Smooth muscle cell (in vitro differentiated cells): ENCODE measurements around the gene GH1. TPM values are rescaled to one million over a fixed set of nuclear protein-coding genes. Genes with fewer than 3 reads are reported as not detected.
"Not testable (repeated sequence)": the region's sequence is repeated elsewhere in the genome, so short reads cannot be mapped to it uniquely, and the experiment has no call there.

Experiments
- DNase-seq: peaks from one replicate; lab custom pipeline; 2025; ENCODE audit not compliant: unreplicated experiment; lab: John Stamatoyannopoulos, UW
- H2AFZ ChIP-seq: fragments of 200-600 bp; sonication (generic); 2 replicates; pipeline ENCODE4 v1.6.0; 2016; ENCODE audit warnings: antibody characterized with exemption, low read depth, mild to moderate bottlenecking
- H3F3A ChIP-seq: fragments of 200-600 bp; sonication (generic); 2 replicates; pipeline ENCODE4 v1.6.0; 2017; ENCODE audit warnings: antibody characterized with exemption, low read depth
- H3K27ac ChIP-seq: fragments of 200-600 bp; sonication (generic); 2 replicates; pipeline ENCODE4 v1.5.1; 2016; ENCODE audit warnings: low read depth, mild to moderate bottlenecking
- H3K27me3 ChIP-seq: fragments of 200-600 bp; sonication (generic); 2 replicates; pipeline ENCODE4 v1.6.1; 2016; ENCODE audit warnings: low read depth, mild to moderate bottlenecking
- H3K36me3 ChIP-seq: fragments of 200-600 bp; sonication (generic); 2 replicates; pipeline ENCODE4 v1.5.1; 2016; ENCODE audit warnings: low read depth
- H3K4me1 ChIP-seq: fragments of 200-600 bp; sonication (generic); 2 replicates; pipeline ENCODE4 v1.5.1; 2016; ENCODE audit warnings: low read depth
- H3K4me2 ChIP-seq: fragments of 200-600 bp; sonication (generic); 2 replicates; pipeline ENCODE4 v1.6.0; 2016; ENCODE audit warnings: mild to moderate bottlenecking
- H3K4me3 ChIP-seq: fragments of 200-600 bp; sonication (generic); 2 replicates; pipeline ENCODE4 v1.5.1; 2016; ENCODE audit warnings: mild to moderate bottlenecking
- H3K79me2 ChIP-seq: fragments of 200-600 bp; sonication (generic); 2 replicates; pipeline ENCODE4 v1.6.0; 2016; ENCODE audit warnings: low read depth, mild to moderate bottlenecking
- H3K9ac ChIP-seq: fragments of 200-600 bp; sonication (generic); 2 replicates; pipeline ENCODE4 v1.6.0; 2016; ENCODE audit warnings: low read depth
- H3K9me3 ChIP-seq: fragments of 200-600 bp; sonication (generic); replicated peaks from 2 replicates; pipeline ENCODE4 v1.5.1; 2016; ENCODE audit warnings: low read depth
- H4K20me1 ChIP-seq: fragments of 200-600 bp; sonication (generic); 2 replicates; pipeline ENCODE4 v1.6.0; 2016; ENCODE audit warnings: low read depth
- WGBS: methylation state at CpG from one replicate; pipeline ENCODE4 v1.1.7; 2016; ENCODE audit warnings: low lambda C conversion rate; 5-methylcytosine and 5-hydroxymethylcytosine counted together
- polyA plus RNA-seq: library from polyadenylated mRNA; unstranded; fragments of >200 nt; fragmentation: Nextera tagmentation; extraction: Ambion mirVana; gene quantifications from 2 replicates; pipeline ENCODE4 v1.2.1, GENCODE V29; 2016
- total RNA-seq: library from RNA; depleted of rRNA; stranded (reverse); fragments of >200 nt; gene quantifications from 2 replicates; pipeline ENCODE4 v1.2.3, GENCODE V29; 2014
- TF ChIP-seq, protein P1 (sequence below): fragments of 200-600 bp; sonication (generic); IDR thresholded peaks from 2 replicates; pipeline ENCODE4 v1.5.1; 2017; ENCODE audit warnings: borderline replicate concordance, mild to moderate bottlenecking, antibody characterized with exemption; ENCODE audit not compliant: insufficient read depth, poor library complexity, severe bottlenecking

GH1 gene
- total and polyA plus RNA-seq, 2 experiments from 2014 or later, result not detected

DNA sequence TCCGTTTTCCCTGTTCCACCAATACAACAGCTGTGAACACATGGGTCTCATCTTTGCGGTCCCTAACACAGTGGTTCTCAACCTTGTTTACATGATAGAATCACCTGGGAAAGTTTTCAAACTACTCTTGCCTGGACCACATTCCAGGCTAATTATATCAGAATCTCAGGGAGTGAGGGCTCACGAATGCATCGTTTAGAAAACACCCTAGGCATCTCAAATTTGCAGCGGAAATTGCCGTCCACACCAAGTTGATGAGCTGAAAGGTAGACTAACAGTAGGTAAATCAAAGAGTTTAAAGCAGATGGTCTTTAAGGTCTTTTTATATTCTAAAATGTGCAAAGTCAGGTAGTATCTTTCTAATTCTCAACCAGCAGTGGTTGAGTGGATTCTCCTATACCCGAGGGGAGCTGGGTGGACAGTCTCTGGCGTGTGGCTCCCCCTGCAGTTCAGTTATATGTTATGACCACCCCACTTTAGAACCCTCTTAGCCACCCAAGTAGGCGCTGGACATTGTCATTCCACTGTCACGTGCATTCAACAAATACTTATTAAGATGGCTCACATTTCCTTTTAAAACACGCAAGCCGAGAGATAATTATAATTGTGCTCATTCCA, 11.4 kb downstream of the GH1 start:
- WGBS, result 32% methylated on average over 12 of the region's 12 CpGs

DNA sequence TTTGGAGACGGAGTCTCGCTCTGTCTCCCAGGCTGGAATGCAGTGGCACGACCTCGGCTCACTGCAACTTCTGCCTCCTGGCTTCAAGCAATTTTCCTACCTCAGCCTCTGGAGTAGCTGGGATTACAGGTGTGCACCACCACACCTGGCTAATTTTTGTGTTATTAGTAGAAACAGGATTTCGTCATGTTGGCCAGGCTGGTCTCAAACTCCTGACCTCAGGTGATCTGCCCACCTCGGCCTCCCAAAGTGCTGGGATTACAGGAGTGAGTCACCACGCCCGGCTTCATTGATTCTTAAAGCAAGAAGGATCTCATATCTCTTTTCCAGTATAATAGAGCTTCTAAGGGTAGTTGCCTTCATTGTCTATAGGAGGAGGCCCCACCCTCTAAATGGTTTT, 13.8 kb downstream of the GH1 start:
- not testable (repeated sequence) for H3K27me3 ChIP-seq, H3K4me2 ChIP-seq
- WGBS, result 90% methylated on average over 8 of the region's 8 CpGs

More for the DNA sequence above, 11.4 kb downstream of the GH1 start:
- TF ChIP-seq, protein P1, sequence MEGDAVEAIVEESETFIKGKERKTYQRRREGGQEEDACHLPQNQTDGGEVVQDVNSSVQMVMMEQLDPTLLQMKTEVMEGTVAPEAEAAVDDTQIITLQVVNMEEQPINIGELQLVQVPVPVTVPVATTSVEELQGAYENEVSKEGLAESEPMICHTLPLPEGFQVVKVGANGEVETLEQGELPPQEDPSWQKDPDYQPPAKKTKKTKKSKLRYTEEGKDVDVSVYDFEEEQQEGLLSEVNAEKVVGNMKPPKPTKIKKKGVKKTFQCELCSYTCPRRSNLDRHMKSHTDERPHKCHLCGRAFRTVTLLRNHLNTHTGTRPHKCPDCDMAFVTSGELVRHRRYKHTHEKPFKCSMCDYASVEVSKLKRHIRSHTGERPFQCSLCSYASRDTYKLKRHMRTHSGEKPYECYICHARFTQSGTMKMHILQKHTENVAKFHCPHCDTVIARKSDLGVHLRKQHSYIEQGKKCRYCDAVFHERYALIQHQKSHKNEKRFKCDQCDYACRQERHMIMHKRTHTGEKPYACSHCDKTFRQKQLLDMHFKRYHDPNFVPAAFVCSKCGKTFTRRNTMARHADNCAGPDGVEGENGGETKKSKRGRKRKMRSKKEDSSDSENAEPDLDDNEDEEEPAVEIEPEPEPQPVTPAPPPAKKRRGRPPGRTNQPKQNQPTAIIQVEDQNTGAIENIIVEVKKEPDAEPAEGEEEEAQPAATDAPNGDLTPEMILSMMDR, result peak; percentile 22
- H3K4me2 ChIP-seq, H3K4me3 ChIP-seq, H3F3A ChIP-seq, H2AFZ ChIP-seq, H4K20me1 ChIP-seq, H3K4me1 ChIP-seq, DNase-seq, H3K27ac ChIP-seq, H3K79me2 ChIP-seq, H3K9me3 ChIP-seq, H3K36me3 ChIP-seq, H3K9ac ChIP-seq: not testable (repeated sequence)
- H3K27me3 ChIP-seq, result peaks cover 15% of the 10 kb centered on the region

DNA sequence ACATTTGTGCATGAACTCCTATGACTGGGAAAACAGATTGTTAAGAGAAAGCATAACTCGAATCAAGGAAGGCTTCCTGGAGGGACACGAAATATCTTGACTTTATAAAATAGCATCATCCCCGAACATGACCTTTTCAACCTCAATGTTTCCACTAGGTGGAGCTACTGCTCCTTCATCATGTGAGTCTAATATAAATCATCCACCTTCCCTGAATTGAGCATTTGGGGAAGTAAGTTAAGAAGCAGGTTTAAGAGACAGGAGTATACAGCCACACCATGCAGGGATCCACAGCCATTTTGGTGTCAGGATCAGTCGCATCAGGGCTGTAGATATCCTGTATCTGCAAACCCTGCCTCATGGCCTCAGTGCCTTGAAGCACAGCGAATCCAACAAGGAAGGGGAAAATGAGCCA, 14.8 kb downstream of the GH1 start:
- H3K36me3 ChIP-seq, H3K4me1 ChIP-seq, H3K27ac ChIP-seq, H3K9me3 ChIP-seq, DNase-seq, H4K20me1 ChIP-seq, H3K27me3 ChIP-seq, H3K4me3 ChIP-seq, H3K9ac ChIP-seq, H2AFZ ChIP-seq, H3F3A ChIP-seq, H3K4me2 ChIP-seq, H3K79me2 ChIP-seq: not testable (repeated sequence)
- TF ChIP-seq, protein P1, result peak; percentile 48
- 41% methylated on average over 5 of the region's 5 CpGs for WGBS

More for the DNA sequence above, 13.8 kb downstream of the GH1 start:
- H3K27ac ChIP-seq, H2AFZ ChIP-seq, H3F3A ChIP-seq, H3K9me3 ChIP-seq, H3K36me3 ChIP-seq, H4K20me1 ChIP-seq, H3K9ac ChIP-seq, H3K79me2 ChIP-seq, DNase-seq, H3K4me3 ChIP-seq, H3K4me1 ChIP-seq: not testable (repeated sequence)

DNA sequence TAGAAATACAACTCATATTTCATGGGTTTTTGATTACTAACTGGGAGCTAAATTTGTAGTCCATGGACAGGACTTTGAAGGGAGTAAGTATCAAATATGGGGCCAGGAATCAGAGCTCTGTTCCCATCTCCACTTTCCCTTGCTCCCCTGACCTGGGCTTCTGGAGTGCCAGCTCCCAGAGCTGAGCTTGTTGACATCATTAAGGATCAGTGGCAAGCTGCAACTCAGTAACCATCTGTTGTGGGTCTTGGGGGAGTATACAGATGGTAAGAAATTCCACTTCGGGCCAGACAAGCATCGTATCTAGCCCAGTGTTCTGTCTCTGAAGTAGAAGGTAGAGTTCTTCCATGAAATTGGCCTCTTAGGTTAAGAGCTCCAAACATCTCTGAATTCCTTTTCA, 16.7 kb downstream of the GH1 start:
- 82% methylated on average over 2 of the region's 2 CpGs for WGBS
- not testable (repeated sequence) for H3K4me2 ChIP-seq, H3K9me3 ChIP-seq, H3K9ac ChIP-seq, H3F3A ChIP-seq, DNase-seq, H4K20me1 ChIP-seq, H3K79me2 ChIP-seq, H3K36me3 ChIP-seq, H3K4me3 ChIP-seq, H3K4me1 ChIP-seq, H3K27ac ChIP-seq, H2AFZ ChIP-seq, H3K27me3 ChIP-seq

DNA sequence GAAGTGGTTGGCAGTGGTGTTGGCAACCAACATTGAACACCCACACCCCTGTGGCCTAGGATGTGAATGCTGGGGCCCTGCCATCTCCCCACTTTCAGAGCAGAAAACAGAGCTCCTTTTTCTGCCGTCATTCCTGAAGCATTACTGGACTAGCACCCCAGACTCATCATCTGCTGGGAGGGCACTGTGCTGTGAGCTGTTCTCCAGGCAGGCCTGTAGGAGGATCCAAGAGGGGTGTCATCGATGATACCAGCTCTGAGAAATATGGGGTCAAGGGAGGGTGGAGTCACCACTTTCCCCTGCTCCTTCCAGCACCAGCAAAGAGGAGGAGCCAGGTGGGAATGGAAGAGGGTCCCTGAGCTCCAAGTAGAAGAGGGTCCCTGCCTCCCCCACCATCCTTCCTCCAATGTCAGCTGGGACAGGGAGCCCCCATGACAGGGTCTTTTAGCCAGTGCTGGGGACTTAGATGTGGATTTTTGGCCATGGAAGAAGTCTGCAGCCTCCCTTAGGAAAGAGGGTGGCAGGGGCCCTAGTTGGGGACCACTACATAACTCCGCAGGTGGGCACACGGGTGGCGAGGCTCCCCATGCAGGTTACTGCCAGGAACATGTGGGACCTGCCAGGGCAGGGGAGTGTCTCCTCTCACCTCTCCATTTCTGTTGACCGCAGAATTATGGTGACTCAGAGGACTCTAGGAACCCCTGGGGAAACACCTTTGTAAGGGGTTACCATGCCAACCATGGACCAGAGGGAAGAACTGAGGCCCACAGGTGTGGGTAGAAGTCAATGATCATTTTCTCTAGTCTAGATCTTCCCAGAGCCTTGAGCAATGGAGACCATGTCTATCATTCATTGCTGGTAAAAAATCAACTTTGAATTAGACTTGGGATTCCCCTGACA, 19.5 kb downstream of the GH1 start:
- not testable (repeated sequence) for H3K4me1 ChIP-seq, H3K79me2 ChIP-seq, H3K9me3 ChIP-seq, H3K4me2 ChIP-seq, H4K20me1 ChIP-seq, H3K9ac ChIP-seq, H3K27me3 ChIP-seq, H3F3A ChIP-seq, DNase-seq, H3K27ac ChIP-seq, H2AFZ ChIP-seq, H3K4me3 ChIP-seq, H3K36me3 ChIP-seq
- 86% methylated on average over 6 of the region's 6 CpGs for WGBS

DNA sequence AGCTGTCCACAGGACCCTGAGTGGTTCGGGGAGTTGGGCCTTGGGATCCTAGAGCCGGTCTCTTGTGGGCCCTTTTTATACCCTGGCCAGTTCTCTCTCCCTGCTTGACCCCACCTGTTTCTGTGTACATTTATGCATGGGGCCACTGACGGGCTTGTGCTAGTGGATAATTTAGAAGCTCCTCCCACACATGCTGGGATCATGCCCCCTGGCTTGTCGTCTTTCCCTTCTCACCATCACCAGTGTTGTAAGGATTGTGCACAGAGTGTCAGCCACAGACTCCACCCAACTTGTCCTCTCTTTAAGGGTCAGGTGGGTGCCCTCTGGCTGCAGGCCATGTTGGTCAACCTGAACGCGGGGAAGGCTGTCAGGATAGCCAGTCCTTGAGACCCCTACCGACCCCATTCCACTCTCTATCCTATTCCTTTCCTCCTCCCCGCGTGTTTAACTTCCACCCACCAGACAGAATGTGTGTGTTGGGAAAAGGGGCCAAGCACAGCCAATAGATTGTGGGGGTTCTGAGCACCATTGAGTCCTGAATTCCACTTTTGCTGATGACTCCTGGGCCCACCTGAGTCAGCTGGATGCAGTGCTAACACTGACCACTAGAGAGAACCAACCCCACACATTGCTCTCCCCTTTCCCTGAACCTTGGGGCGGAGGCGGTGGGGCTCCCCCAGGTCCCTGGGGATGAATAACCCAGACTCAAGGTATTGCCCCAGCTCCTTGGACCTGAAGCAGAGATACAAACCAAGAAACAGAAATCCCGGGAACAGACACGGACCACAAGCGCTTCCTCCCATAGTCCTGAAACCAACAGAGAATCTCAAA, 21.9 kb downstream of the GH1 start, which contains the start of gene CSH1:
Gene CSH1, minus strand, starts transcription at position 51 of the 831 bp plus-strand sequence. CDS start 63 bp downstream, outside the sequence.
- not testable (repeated sequence) for H4K20me1 ChIP-seq, H2AFZ ChIP-seq, H3F3A ChIP-seq, H3K4me3 ChIP-seq, H3K79me2 ChIP-seq, H3K9me3 ChIP-seq, DNase-seq, H3K36me3 ChIP-seq, H3K27me3 ChIP-seq, H3K9ac ChIP-seq, H3K4me1 ChIP-seq, H3K4me2 ChIP-seq, H3K27ac ChIP-seq
- 94% methylated on average over 7 of the region's 14 CpGs for WGBS
